OCI-LY7 (cell line): Measurements from ENCODE around the gene MEIS2.

Experiments used
- EZH2phosphoT487 ChIP-seq: fragments of 200-600 bp; sonication (generic); IDR thresholded peaks from 2 replicates; pipeline ENCODE4 v1.6.1; 2018; ENCODE audit warnings: low read depth, borderline replicate concordance, mild to moderate bottlenecking, mixed run types, antibody characterized with exemption, low read length, moderate library complexity, mixed read lengths
- TF ChIP-seq, protein P1 (sequence below): fragments of 200-600 bp; sonication (generic); conservative IDR thresholded peaks from 2 replicates; pipeline ENCODE4 v1.5.1; 2014; ENCODE audit warnings: mild to moderate bottlenecking, antibody characterized with exemption, low read length, moderate library complexity, mixed read lengths

DNA sequence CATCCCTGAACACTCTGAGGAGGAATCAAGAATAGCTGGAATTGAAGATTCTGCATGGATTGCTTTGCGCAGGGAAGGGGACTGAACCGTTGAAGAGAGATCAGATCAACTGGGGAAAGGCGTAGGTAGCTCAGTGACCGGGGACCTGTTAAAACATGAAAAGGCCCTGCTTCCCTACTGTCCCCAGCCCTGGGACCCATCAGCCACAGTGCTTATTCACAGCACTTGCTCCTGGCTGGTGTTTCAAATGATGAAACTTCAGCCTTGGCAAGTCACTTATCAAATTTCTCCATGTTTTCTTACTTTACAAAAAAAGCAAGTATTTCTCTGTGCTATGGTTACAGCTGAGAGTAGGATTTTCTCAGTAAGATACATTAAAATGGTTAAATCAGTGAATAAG lies 199.3 kb downstream of the MEIS2 start:
- TF ChIP-seq, protein P1, sequence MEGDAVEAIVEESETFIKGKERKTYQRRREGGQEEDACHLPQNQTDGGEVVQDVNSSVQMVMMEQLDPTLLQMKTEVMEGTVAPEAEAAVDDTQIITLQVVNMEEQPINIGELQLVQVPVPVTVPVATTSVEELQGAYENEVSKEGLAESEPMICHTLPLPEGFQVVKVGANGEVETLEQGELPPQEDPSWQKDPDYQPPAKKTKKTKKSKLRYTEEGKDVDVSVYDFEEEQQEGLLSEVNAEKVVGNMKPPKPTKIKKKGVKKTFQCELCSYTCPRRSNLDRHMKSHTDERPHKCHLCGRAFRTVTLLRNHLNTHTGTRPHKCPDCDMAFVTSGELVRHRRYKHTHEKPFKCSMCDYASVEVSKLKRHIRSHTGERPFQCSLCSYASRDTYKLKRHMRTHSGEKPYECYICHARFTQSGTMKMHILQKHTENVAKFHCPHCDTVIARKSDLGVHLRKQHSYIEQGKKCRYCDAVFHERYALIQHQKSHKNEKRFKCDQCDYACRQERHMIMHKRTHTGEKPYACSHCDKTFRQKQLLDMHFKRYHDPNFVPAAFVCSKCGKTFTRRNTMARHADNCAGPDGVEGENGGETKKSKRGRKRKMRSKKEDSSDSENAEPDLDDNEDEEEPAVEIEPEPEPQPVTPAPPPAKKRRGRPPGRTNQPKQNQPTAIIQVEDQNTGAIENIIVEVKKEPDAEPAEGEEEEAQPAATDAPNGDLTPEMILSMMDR: no peak
- no peak for TF ChIP-seq EZH2phosphoT487
